SJSA1 (cell line): ENCODE data around the gene SLC2A13. TPM values are rescaled to one million over a fixed set of nuclear protein-coding genes. Genes with fewer than 3 reads are reported as not detected.
"Not testable (repeated sequence)": the region's sequence is repeated elsewhere in the genome, so short reads cannot be mapped to it uniquely, and the experiment has no call there.

ENCODE experiments used
- DNase-seq, 2 experiments: peaks; one replicate each; pipeline ENCODE4 v3.0.0-alpha.2; 2015 to 2020; ENCODE audit warnings: low spot score in 2 of 2, low read depth in 1 of 2
- H3K27ac ChIP-seq: fragments of 250-450 bp; sonication (Bioruptor Pico); 2 replicates; pipeline ENCODE4 v1.5.1; 2020; ENCODE audit warnings: mild to moderate bottlenecking, moderate library complexity
- H3K27me3 ChIP-seq: fragments of 250-450 bp; sonication (Bioruptor Pico); replicated peaks from 2 replicates; pipeline ENCODE4 v1.5.1; 2020; ENCODE audit warnings: mild to moderate bottlenecking, moderate library complexity
- H3K36me3 ChIP-seq: fragments of 250-450 bp; sonication (Bioruptor Pico); 2 replicates; pipeline ENCODE4 v1.5.1; 2020; ENCODE audit warnings: mild to moderate bottlenecking
- H3K4me1 ChIP-seq: fragments of 250-450 bp; sonication (Bioruptor Pico); replicated peaks from 2 replicates; pipeline ENCODE4 v1.6.1; 2021; ENCODE audit warnings: mild to moderate bottlenecking
- H3K4me3 ChIP-seq: fragments of 250-450 bp; sonication (Bioruptor Pico); 2 replicates; pipeline ENCODE4 v1.5.1; 2020; ENCODE audit warnings: mild to moderate bottlenecking
- H3K9me3 ChIP-seq: fragments of 250-450 bp; sonication (Bioruptor Pico); replicated peaks from 2 replicates; pipeline ENCODE4 v1.5.1; 2020; ENCODE audit warnings: mild to moderate bottlenecking
- total RNA-seq: library from RNA; depleted of rRNA; stranded (reverse); fragments of >200 nt; shearing (Covaris generic); gene quantifications from 2 replicates; pipeline ENCODE4 v1.2.3, GENCODE V29; 2014

Gene SLC2A13
- total RNA-seq, 1 experiment from 2014 or later, result 2.9 TPM

GRCh38 chr12:39866135-39866534, 239.7 kb downstream of the SLC2A13 start:
- Histone ChIP-seq H3K9me3 (no peaks in the 10 kb centered on the region), H3K4me1 (no peaks in the 10 kb centered on the region), H3K36me3 (no peaks in the 10 kb centered on the region), H3K27ac (no peak overlapping the region), H3K4me3 (no peak overlapping the region), H3K27me3 (no peaks in the 10 kb centered on the region)
- no peak for DNase-seq

- H3K27me3 ChIP-seq, result no peaks in the 10 kb centered on the region
- no peak overlapping the region for H3K4me3 ChIP-seq
- no peaks in the 10 kb centered on the region for H3K9me3 ChIP-seq
- H3K4me1 ChIP-seq, result no peaks in the 10 kb centered on the region
- no peak for DNase-seq
- no peak overlapping the region for H3K27ac ChIP-seq
- no peaks in the 10 kb centered on the region for H3K36me3 ChIP-seq
Measured at GRCh38 chr12:39860695-39861094, 245.2 kb downstream of the SLC2A13 start.

GRCh38 chr12:39853003-39853402, 252.9 kb downstream of the SLC2A13 start:
- H3K4me1 ChIP-seq, result no peaks in the 10 kb centered on the region

GRCh38 chr12:39852346-39852745, 253.5 kb downstream of the SLC2A13 start:
- Histone ChIP-seq H3K27ac (no peak overlapping the region), H3K4me1 (no peaks in the 10 kb centered on the region), H3K4me3 (no peak overlapping the region), H3K27me3 (no peaks in the 10 kb centered on the region), H3K9me3 (no peaks in the 10 kb centered on the region), H3K36me3 (no peaks in the 10 kb centered on the region)
- DNase-seq, result no peak

More at GRCh38 chr12:39853003-39853402, 252.9 kb downstream of the SLC2A13 start:
- H3K9me3 ChIP-seq, result no peaks in the 10 kb centered on the region
- H3K27me3 ChIP-seq, result no peaks in the 10 kb centered on the region
- no peaks in the 10 kb centered on the region for H3K36me3 ChIP-seq
- no peak for DNase-seq
- H3K4me3 ChIP-seq, result no peak overlapping the region
- H3K27ac ChIP-seq, result no peak overlapping the region

GRCh38 chr12:39848218-39848617, 257.7 kb downstream of the SLC2A13 start:
- not testable (repeated sequence) for H3K9me3 ChIP-seq, H3K4me3 ChIP-seq, DNase-seq, H3K27me3 ChIP-seq, H3K36me3 ChIP-seq, H3K27ac ChIP-seq, H3K4me1 ChIP-seq

- H3K27me3 ChIP-seq, result no peaks in the 10 kb centered on the region
- H3K36me3 ChIP-seq, result no peaks in the 10 kb centered on the region
- no peaks in the 10 kb centered on the region for H3K4me1 ChIP-seq
- DNase-seq, result no peak
- no peaks in the 10 kb centered on the region for H3K9me3 ChIP-seq
- H3K4me3 ChIP-seq, result no peak overlapping the region
- no peak overlapping the region for H3K27ac ChIP-seq
Measured at GRCh38 chr12:39846971-39847650, 258.8 kb downstream of the SLC2A13 start.

GRCh38 chr12:39846304-39846703, 259.6 kb downstream of the SLC2A13 start:
- Histone ChIP-seq H3K36me3 (no peaks in the 10 kb centered on the region), H3K27me3 (no peaks in the 10 kb centered on the region), H3K4me1 (no peaks in the 10 kb centered on the region), H3K9me3 (no peaks in the 10 kb centered on the region), H3K27ac (no peak overlapping the region), H3K4me3 (no peak overlapping the region)
- no peak for DNase-seq

- DNase-seq, result no peak
- no peak overlapping the region for H3K27ac ChIP-seq
- no peaks in the 10 kb centered on the region for H3K27me3 ChIP-seq
- H3K9me3 ChIP-seq, result no peaks in the 10 kb centered on the region
- no peaks in the 10 kb centered on the region for H3K4me1 ChIP-seq
- H3K36me3 ChIP-seq, result no peaks in the 10 kb centered on the region
- H3K4me3 ChIP-seq, result no peak overlapping the region
Measured at GRCh38 chr12:39840422-39840821, 265.5 kb downstream of the SLC2A13 start.

GRCh38 chr12:39839072-39839471, 266.8 kb downstream of the SLC2A13 start:
- DNase-seq, result no peak
- Histone ChIP-seq H3K4me3 (no peak overlapping the region), H3K27me3 (no peaks in the 10 kb centered on the region), H3K4me1 (no peaks in the 10 kb centered on the region), H3K36me3 (no peaks in the 10 kb centered on the region), H3K27ac (no peak overlapping the region), H3K9me3 (no peaks in the 10 kb centered on the region; the same call in 1 of the 2 replicates)

- H3K36me3 ChIP-seq, result no peaks in the 10 kb centered on the region
- H3K4me1 ChIP-seq, result no peaks in the 10 kb centered on the region
- no peaks in the 10 kb centered on the region; the same call in 1 of the 2 replicates for H3K9me3 ChIP-seq
- H3K4me3 ChIP-seq, result no peak overlapping the region
- no peak overlapping the region for H3K27ac ChIP-seq
- H3K27me3 ChIP-seq, result no peaks in the 10 kb centered on the region
- no peak for DNase-seq
Measured at GRCh38 chr12:39835517-39836489, 270.1 kb downstream of the SLC2A13 start.

- Histone ChIP-seq H3K4me1 (no peaks in the 10 kb centered on the region), H3K27me3 (no peaks in the 10 kb centered on the region), H3K9me3 (no peaks in the 10 kb centered on the region; the same call in 1 of the 2 replicates), H3K4me3 (no peak overlapping the region), H3K36me3 (no peaks in the 10 kb centered on the region), H3K27ac (no peak overlapping the region)
- no peak for DNase-seq
Measured at GRCh38 chr12:39831587-39832315, 274.1 kb downstream of the SLC2A13 start.

GRCh38 chr12:39830852-39831520, 274.9 kb downstream of the SLC2A13 start:
- no peaks in the 10 kb centered on the region for H3K4me1 ChIP-seq
- no peak for DNase-seq
- no peaks in the 10 kb centered on the region for H3K27me3 ChIP-seq
- H3K9me3 ChIP-seq, result no peaks in the 10 kb centered on the region; the same call in 1 of the 2 replicates
- H3K27ac ChIP-seq, result no peak overlapping the region
- H3K4me3 ChIP-seq, result no peak overlapping the region
- H3K36me3 ChIP-seq, result no peaks in the 10 kb centered on the region

GRCh38 chr12:39830171-39830570, 275.7 kb downstream of the SLC2A13 start:
- Histone ChIP-seq H3K4me3 (no peak overlapping the region), H3K27ac (no peak overlapping the region), H3K36me3 (no peaks in the 10 kb centered on the region), H3K4me1 (no peaks in the 10 kb centered on the region), H3K9me3 (no peaks in the 10 kb centered on the region; the same call in 1 of the 2 replicates), H3K27me3 (no peaks in the 10 kb centered on the region)
- DNase-seq, result no peak
